B cell (primary cell): ENCODE data around the gene SLC9C1. TPM values are rescaled to one million over a fixed set of nuclear protein-coding genes. Genes with fewer than 3 reads are reported as not detected.

Experiments
- ATAC-seq: fragments of 200-7000 bp; cut with Tn5 transposase; one replicate; pipeline ENCODE4 v1.10.0; 2021; ENCODE audit warnings: low read depth, mild to moderate bottlenecking, moderate number of reproducible peaks, moderate library complexity
- CTCF ChIA-PET: fragments of 350-600 bp; sonication (Branson Sonifier 250); formaldehyde crosslinking; loops from one replicate; lab custom pipeline; 2021; ENCODE audit warnings: antibody characterized with exemption, inconsistent platforms; lab: Charles Lee
- POLR2A ChIA-PET: fragments of 350-600 bp; sonication (Branson Sonifier 250); formaldehyde crosslinking; loops from one replicate; lab custom pipeline; 2021; ENCODE audit warnings: antibody characterized with exemption; lab: Charles Lee
- DNase-seq: peaks from one replicate; pipeline ENCODE4 v3.0.0; 2013
- H2AFZ ChIP-seq: 2 replicates; pipeline ENCODE4 v1.6.1; 2012; ENCODE audit warnings: mild to moderate bottlenecking, low read depth, low read length; ENCODE audit not compliant: insufficient read depth, poor library complexity, severe bottlenecking
- H3K27ac ChIP-seq, 2 donors: 1 replicate in 1 of 2; 2 replicates in 1 of 2; pipeline ENCODE4 v1.5.1; 2012 to 2013; ENCODE audit warnings: low read length in 2 of 2, mild to moderate bottlenecking in 2 of 2, moderate library complexity in 1 of 2
- H3K27me3 ChIP-seq, 4 experiments: fragments of 200-600 bp in 1 of 4; sonication (generic) in 1 of 4; replicated peaks in 1 of 4; 1 replicate in 2 of 4; 2 replicates in 2 of 4; pipeline versions ENCODE4 v1.6.1 to v1.7.0; 2013 to 2016; ENCODE audit warnings: low read length in 3 of 4, mild to moderate bottlenecking in 2 of 4, mixed read lengths in 1 of 4, moderate library complexity in 1 of 4; ENCODE audit not compliant: insufficient read depth in 4 of 4, control insufficient read depth in 3 of 4; ENCODE audit errors: control extremely low read depth in 1 of 4
- H3K36me3 ChIP-seq, 2 experiments: replicated peaks in 1 of 2; 1 replicate in 1 of 2; 2 replicates in 1 of 2; pipeline versions ENCODE4 v1.6.1 to v1.7.1; 2013; ENCODE audit warnings: low read length in 1 of 2; ENCODE audit not compliant: insufficient read depth in 2 of 2, control insufficient read depth in 1 of 2; ENCODE audit errors: control extremely low read depth in 1 of 2, extremely low read depth in 1 of 2
- H3K4me1 ChIP-seq, 2 donors: fragments of 200-600 bp in 1 of 2; sonication (generic) in 1 of 2; 1 replicate in 1 of 2; 2 replicates in 1 of 2; pipeline versions ENCODE4 v1.5.1 to v1.6.1; 2013 to 2017; ENCODE audit warnings: low read length in 2 of 2; ENCODE audit not compliant: control insufficient read depth in 2 of 2, insufficient read depth in 2 of 2
- H3K4me2 ChIP-seq: replicated peaks from 2 replicates; pipeline ENCODE3; 2012; ENCODE audit warnings: mild to moderate bottlenecking, low read depth, low read length; ENCODE audit not compliant: poor library complexity, severe bottlenecking
- H3K4me3 ChIP-seq, 5 experiments: fragments of 200-600 bp in 1 of 5; sonication (generic) in 1 of 5; 1 replicate in 3 of 5; 2 replicates in 2 of 5; pipeline versions ENCODE4 v1.5.1 to v1.7.0; 2011 to 2016; ENCODE audit warnings: low read length in 4 of 5, mild to moderate bottlenecking in 4 of 5, low read depth in 2 of 5, control low read depth in 1 of 5, moderate library complexity in 1 of 5; ENCODE audit not compliant: insufficient read depth in 1 of 5; ENCODE audit errors: control extremely low read depth in 1 of 5, extremely low read depth in 1 of 5
- H3K79me2 ChIP-seq: fragments of 200-600 bp; sonication (generic); one replicate; pipeline ENCODE4 v1.6.0; 2016; ENCODE audit warnings: low read length; ENCODE audit not compliant: control insufficient read depth, insufficient read depth
- H3K9ac ChIP-seq: fragments of 200-600 bp; sonication (generic); 2 replicates; pipeline ENCODE4 v1.6.1; 2017; ENCODE audit warnings: mild to moderate bottlenecking, low read length, moderate library complexity
- H3K9me3 ChIP-seq, 3 donors: one replicate each; pipeline versions ENCODE4 v1.6.1 to v1.7.1; 2013; ENCODE audit warnings: low read length in 2 of 3; ENCODE audit not compliant: control insufficient read depth in 2 of 3, insufficient read depth in 1 of 3; ENCODE audit errors: control extremely low read depth in 1 of 3
- H4K20me1 ChIP-seq: 2 replicates; pipeline ENCODE4 v1.6.0; 2012; ENCODE audit warnings: mild to moderate bottlenecking, low read length; ENCODE audit not compliant: insufficient read depth, control insufficient read depth, poor library complexity, severe bottlenecking
- H3K27ac Mint-ChIP-seq: one replicate; pipeline ENCODE4 v1.8.0; 2021; ENCODE audit warnings: mixed read lengths
- H3K27me3 Mint-ChIP-seq: one replicate; pipeline ENCODE4 v1.8.0; 2021; ENCODE audit warnings: mixed read lengths
- H3K4me1 Mint-ChIP-seq: one replicate; pipeline ENCODE4 v1.8.0; 2021; ENCODE audit warnings: mixed read lengths
- H3K4me3 Mint-ChIP-seq: one replicate; pipeline ENCODE4 v1.8.0; 2021; ENCODE audit warnings: mixed read lengths
- H3K9me3 Mint-ChIP-seq: one replicate; pipeline ENCODE4 v1.8.0; 2022; ENCODE audit warnings: mixed read lengths; ENCODE audit not compliant: insufficient read depth
- CTCF ChIP-seq: fragments of 200-600 bp; IDR thresholded peaks from one replicate; pipeline ENCODE4 v1.8.0; 2022; ENCODE audit warnings: antibody characterized with exemption, mild to moderate bottlenecking
- EZH2 ChIP-seq: IDR thresholded peaks from 2 replicates; pipeline ENCODE4 v1.6.1; 2012; ENCODE audit warnings: borderline replicate concordance, low read depth, mild to moderate bottlenecking, moderate library complexity, low read length; ENCODE audit not compliant: insufficient read depth, poor library complexity, severe bottlenecking
- WGBS: methylation state at CpG from one replicate; pipeline ENCODE4 v1.1.5; 2013; ENCODE audit warnings: missing lambda C conversion rate; ENCODE audit not compliant: insufficient coverage; 5-methylcytosine and 5-hydroxymethylcytosine counted together
- intact Hi-C: fragments of 100-400 bp; cut with micrococcal nuclease; formaldehyde crosslinking; loops from one replicate; pipeline ENCODE4 v1.10.0; 2022
- polyA plus RNA-seq: library from polyadenylated mRNA; depleted of rRNA; stranded (reverse); fragments of >200 nt; gene quantifications from 2 replicates; pipeline ENCODE4 v1.2.3, GENCODE V29; 2012
- total RNA-seq, 2 donors: library from RNA; stranded (reverse); fragments of 120-200 nt in 1 of 2; gene quantifications; 1 replicate in 1 of 2; 2 replicates in 1 of 2; pipeline versions ENCODE4 v1.2.3 to v1.2.4, GENCODE V29; 2013 to 2022

SLC9C1 gene
- total and polyA plus RNA-seq, 2 donors (not counting 1 experiment from before 2014, with no cell fraction given) = 0.07 to 0.49 TPM

GRCh38 chr3:112138219-112138969 is 155.6 kb downstream of the SLC9C1 start:
- Histone ChIP-seq H3K36me3 (no peaks in the 10 kb centered on the region), H2AFZ (no peak overlapping the region), H3K4me1 (peaks cover 39 to 45% of the 10 kb centered on the region in 2 donors), H3K79me2 (peaks cover 9% of the 10 kb centered on the region), H3K27ac (no peak overlapping the region), H3K27me3 (no peaks in the 10 kb centered on the region), H3K9me3 (no peaks in the 10 kb centered on the region), H4K20me1 (no peaks in the 10 kb centered on the region), H3K4me3 (no peak overlapping the region), H3K9ac (no peak overlapping the region), H3K4me2 (no peak overlapping the region)
- CTCF ChIA-PET = interaction anchor here (0.7 to 6.0 kb wide), 25 partner anchors 10 to 596 kb away, joined by 3 to 67 read pairs (median 5); partner anchors contain the start of gene SLC9C1
- POLR2A ChIA-PET = no interaction called here
- H3K9me3 Mint-ChIP-seq = peaks cover 3% of the 10 kb centered on the region
- no CpG with 5 or more reads among the region's 1 CpG for WGBS
- ATAC-seq = no peak
- no peak for DNase-seq
- no peaks in the 10 kb centered on the region for H3K27me3 Mint-ChIP-seq
- no peak overlapping the region for H3K4me3 Mint-ChIP-seq
- intact Hi-C loops = no loop called here
- TF ChIP-seq EZH2 = no peak
- TF ChIP-seq CTCF = no peak
- no peak overlapping the region for H3K27ac Mint-ChIP-seq
- peaks cover 47% of the 10 kb centered on the region for H3K4me1 Mint-ChIP-seq

- H3K4me2 ChIP-seq = peak overlapping the region; percentile 38
- no peak overlapping the region for H3K4me3 ChIP-seq
- H3K4me1 ChIP-seq = peaks cover 45 to 48% of the 10 kb centered on the region in 2 donors
- Mint-ChIP-seq H3K9me3 (no peaks in the 10 kb centered on the region), H3K4me3 (no peak overlapping the region), H3K27me3 (no peaks in the 10 kb centered on the region), H3K27ac (no peak overlapping the region), H3K4me1 (peaks cover 50% of the 10 kb centered on the region)
- no peaks in the 10 kb centered on the region for H4K20me1 ChIP-seq
- no peak overlapping the region for H3K9ac ChIP-seq
- H3K27me3 ChIP-seq = no peaks in the 10 kb centered on the region
- DNase-seq = peak; percentile 8
- TF ChIP-seq CTCF = no peak
- no peak for TF ChIP-seq EZH2
- peaks cover 12% of the 10 kb centered on the region for H3K79me2 ChIP-seq
- no peak overlapping the region for H3K27ac ChIP-seq
- no peak overlapping the region for H2AFZ ChIP-seq
- intact Hi-C loops = loop anchor here (1.0 to 2.0 kb wide), 4 partner anchors 24 to 394 kb away; no protein-coding TSS in a partner anchor
- WGBS = no CpG with 5 or more reads among the region's 4 CpGs
- H3K9me3 ChIP-seq = no peaks in the 10 kb centered on the region
- no peaks in the 10 kb centered on the region for H3K36me3 ChIP-seq
- ChIA-PET CTCF (interaction anchor here (0.7 to 6.0 kb wide), 27 partner anchors 9 to 596 kb away, joined by 3 to 67 read pairs (median 5); partner anchors contain the start of genes CD200 and SLC9C1), POLR2A (interaction anchor here (0.6 kb wide), 1 partner anchor 352 kb away, joined by 3 read pairs; no protein-coding TSS in a partner anchor)
- ATAC-seq = no peak
Measured at GRCh38 chr3:112137781-112138180, 156.2 kb downstream of the SLC9C1 start.
